Lower lobe of right lung (tissue), 2 donors: Measurements from ENCODE around the gene DLK1. TPM values are rescaled to one million over a fixed set of nuclear protein-coding genes. Genes with fewer than 3 reads are reported as not detected.

Experiments used
- ATAC-seq, 2 donors: fragments of 200-7000 bp; cut with Tn5 transposase; one replicate each; pipeline ENCODE4 v1.9.1; 2020 to 2022; ENCODE audit warnings: mild to moderate bottlenecking in 2 of 2, moderate library complexity in 2 of 2
- DNase-seq: peaks from one replicate; pipeline ENCODE4 v3.0.0-alpha.2; 2020
- H3K27ac ChIP-seq: fragments of 200-600 bp; one replicate; pipeline ENCODE4 v1.8.0; 2022
- H3K27me3 ChIP-seq: fragments of 200-600 bp; one replicate; pipeline ENCODE4 v1.8.0; 2022; ENCODE audit warnings: low read depth
- H3K36me3 ChIP-seq: fragments of 200-600 bp; one replicate; pipeline ENCODE4 v1.8.0; 2022; ENCODE audit warnings: mild to moderate bottlenecking
- H3K4me1 ChIP-seq: fragments of 200-600 bp; one replicate; pipeline ENCODE4 v1.8.0; 2022
- H3K4me3 ChIP-seq: fragments of 200-600 bp; one replicate; pipeline ENCODE4 v1.8.0; 2022; ENCODE audit warnings: mild to moderate bottlenecking
- H3K9me3 ChIP-seq: fragments of 200-600 bp; one replicate; pipeline ENCODE4 v1.8.0; 2022
- intact Hi-C: fragments of 100-400 bp; cut with DNase I; formaldehyde crosslinking; loops from one replicate; pipeline ENCODE4 v1.11.0; 2022
- total RNA-seq: library from RNA; stranded (reverse); fragmentation: NEBNext Ultra II Directional; extraction: Animal tissue kit (Norgen Biotek cat#: 25700); gene quantifications from one replicate; pipeline ENCODE4 v1.2.1, GENCODE V29; 2021
- TF ChIP-seq, protein P1 (sequence below): fragments of 200-600 bp; IDR thresholded peaks from one replicate; pipeline ENCODE4 v1.8.0; 2022; ENCODE audit warnings: antibody characterized with exemption, mild to moderate bottlenecking
- donor health status: DM: no; HTN: yes; CAD: no; lungs with severe emphysema.

Gene DLK1
- total RNA-seq, 1 donor from 2014 or later, result not detected

DNA sequence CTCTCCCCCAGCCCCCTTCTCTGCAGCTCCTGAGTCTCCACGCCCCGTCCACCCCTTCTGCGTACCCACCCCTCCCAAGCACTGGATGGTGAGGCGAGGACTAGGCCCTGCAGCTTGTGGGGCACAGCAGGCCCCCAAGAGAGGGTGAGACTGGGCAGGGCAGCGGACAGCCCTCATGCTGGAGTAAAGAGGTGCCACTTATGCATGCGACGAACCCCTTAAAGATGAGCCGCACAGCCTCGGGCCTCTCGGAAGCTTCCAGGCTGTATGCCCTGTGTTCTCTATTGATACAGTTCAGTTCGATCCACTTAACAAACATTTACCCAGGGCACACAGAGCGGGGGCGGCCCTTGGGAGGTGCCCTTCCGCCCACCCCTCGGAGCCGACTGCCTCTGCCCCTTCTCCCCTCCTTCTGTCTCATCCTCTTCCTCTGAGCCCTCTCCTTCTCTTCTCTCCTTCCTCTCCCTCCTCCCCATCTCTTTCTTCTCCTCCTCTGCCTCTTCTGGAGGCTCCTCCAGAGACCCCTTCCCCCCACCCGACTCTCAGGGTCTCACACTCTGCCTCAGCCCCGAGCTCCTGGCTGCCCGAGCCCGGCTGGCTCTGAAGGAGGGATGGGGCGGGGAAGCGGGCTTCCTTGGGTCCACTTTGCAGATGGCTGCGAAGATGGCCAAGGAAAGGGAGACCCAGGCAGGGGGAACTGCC lies 32.7 kb upstream of the DLK1 start:
- TF ChIP-seq, protein P1, sequence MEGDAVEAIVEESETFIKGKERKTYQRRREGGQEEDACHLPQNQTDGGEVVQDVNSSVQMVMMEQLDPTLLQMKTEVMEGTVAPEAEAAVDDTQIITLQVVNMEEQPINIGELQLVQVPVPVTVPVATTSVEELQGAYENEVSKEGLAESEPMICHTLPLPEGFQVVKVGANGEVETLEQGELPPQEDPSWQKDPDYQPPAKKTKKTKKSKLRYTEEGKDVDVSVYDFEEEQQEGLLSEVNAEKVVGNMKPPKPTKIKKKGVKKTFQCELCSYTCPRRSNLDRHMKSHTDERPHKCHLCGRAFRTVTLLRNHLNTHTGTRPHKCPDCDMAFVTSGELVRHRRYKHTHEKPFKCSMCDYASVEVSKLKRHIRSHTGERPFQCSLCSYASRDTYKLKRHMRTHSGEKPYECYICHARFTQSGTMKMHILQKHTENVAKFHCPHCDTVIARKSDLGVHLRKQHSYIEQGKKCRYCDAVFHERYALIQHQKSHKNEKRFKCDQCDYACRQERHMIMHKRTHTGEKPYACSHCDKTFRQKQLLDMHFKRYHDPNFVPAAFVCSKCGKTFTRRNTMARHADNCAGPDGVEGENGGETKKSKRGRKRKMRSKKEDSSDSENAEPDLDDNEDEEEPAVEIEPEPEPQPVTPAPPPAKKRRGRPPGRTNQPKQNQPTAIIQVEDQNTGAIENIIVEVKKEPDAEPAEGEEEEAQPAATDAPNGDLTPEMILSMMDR, result no peak
- DNase-seq (no peak), ATAC-seq (no peak)
- intact Hi-C loops, result no loop called here
- Histone ChIP-seq H3K27me3 (peaks cover 22% of the 10 kb centered on the region), H3K27ac (no peak overlapping the region), H3K4me1 (no peaks in the 10 kb centered on the region), H3K36me3 (no peaks in the 10 kb centered on the region), H3K9me3 (no peaks in the 10 kb centered on the region), H3K4me3 (no peak overlapping the region)

- H3K4me1 ChIP-seq, result no peaks in the 10 kb centered on the region
Measured at GRCh38 chr14:100694579-100695422, 31.9 kb upstream of the DLK1 start.

DNA sequence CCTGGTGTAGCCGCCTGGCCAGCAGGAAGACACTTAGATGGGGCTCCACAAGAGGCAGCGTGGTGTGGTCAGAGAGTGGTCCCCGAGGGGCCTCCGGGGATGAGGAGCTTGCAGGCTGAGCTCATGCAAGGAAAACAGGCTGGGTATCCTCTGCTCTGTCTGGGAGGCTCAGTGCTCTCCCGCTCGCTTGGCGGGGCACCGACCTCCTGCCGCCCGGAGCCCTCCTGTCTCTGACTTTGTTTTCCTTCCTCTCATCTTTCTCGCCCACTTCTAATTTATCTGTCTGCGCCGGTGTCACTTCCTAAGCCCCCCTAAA lies 31.3 kb upstream of the DLK1 start:
- no peak overlapping the region for H3K4me3 ChIP-seq
- intact Hi-C loops, result no loop called here
- H3K36me3 ChIP-seq, result no peaks in the 10 kb centered on the region
- H3K27me3 ChIP-seq, result peaks cover 22% of the 10 kb centered on the region
- TF ChIP-seq, protein P1, result no peak
- ATAC-seq, result no peak
- no peak overlapping the region for H3K27ac ChIP-seq
- no peaks in the 10 kb centered on the region for H3K9me3 ChIP-seq
- no peak for DNase-seq
- H3K4me1 ChIP-seq, result no peaks in the 10 kb centered on the region

More at GRCh38 chr14:100694579-100695422, 31.9 kb upstream of the DLK1 start:
- Histone ChIP-seq H3K9me3 (no peaks in the 10 kb centered on the region), H3K27ac (no peak overlapping the region), H3K36me3 (no peaks in the 10 kb centered on the region), H3K4me3 (no peak overlapping the region), H3K27me3 (peaks cover 22% of the 10 kb centered on the region)
- ATAC-seq (no peak), DNase-seq (no peak)
- TF ChIP-seq, protein P1, result no peak
- intact Hi-C loops, result no loop called here

GRCh38 chr14:100696008-100696407 lies 30.7 kb upstream of the DLK1 start:
- Histone ChIP-seq H3K4me1 (no peaks in the 10 kb centered on the region), H3K27me3 (peaks cover 22% of the 10 kb centered on the region), H3K4me3 (no peak overlapping the region), H3K36me3 (no peaks in the 10 kb centered on the region), H3K27ac (no peak overlapping the region), H3K9me3 (no peaks in the 10 kb centered on the region)
- intact Hi-C loops, result no loop called here
- TF ChIP-seq, protein P1, result no peak
- no peak for ATAC-seq
- DNase-seq, result no peak

DNA sequence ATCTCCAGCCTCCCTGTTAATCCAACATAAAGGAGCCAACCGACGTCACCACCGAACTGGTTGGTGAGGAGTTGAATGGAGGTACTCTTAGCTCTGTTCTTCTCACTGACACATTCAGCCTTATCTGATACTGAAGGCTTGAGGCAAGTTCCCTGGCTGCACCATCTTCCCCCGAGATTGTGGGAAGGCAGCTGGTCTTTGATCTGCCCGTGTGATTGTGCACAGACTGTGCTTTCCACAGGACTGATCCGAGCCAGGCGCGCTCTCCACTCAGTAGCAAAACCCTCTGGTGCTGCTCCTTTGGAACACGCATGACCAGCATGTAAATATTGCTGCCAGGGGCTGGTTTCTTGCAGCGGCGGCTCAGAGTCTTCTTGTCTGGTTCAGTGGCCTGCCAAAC lies 30.1 kb upstream of the DLK1 start:
- TF ChIP-seq, protein P1, result no peak
- intact Hi-C loops, result no loop called here
- DNase-seq (no peak), ATAC-seq (no peak)
- Histone ChIP-seq H3K36me3 (no peaks in the 10 kb centered on the region), H3K27me3 (peaks cover 22% of the 10 kb centered on the region), H3K9me3 (no peaks in the 10 kb centered on the region), H3K4me1 (no peaks in the 10 kb centered on the region), H3K27ac (no peak overlapping the region), H3K4me3 (no peak overlapping the region)
